AG04450 (cell line): ENCODE measurements around the gene DENND1C. TPM values are rescaled to one million over a fixed set of nuclear protein-coding genes. Genes with fewer than 3 reads are reported as not detected.
A peak's percentile ranks its signal among the peaks of the same experiment; 100 is the strongest.

Experiments
- CTCF ChIA-PET: fragments of 300-600, 350-600 bp; formaldehyde crosslinking; extraction: SDS; loops from one replicate; lab custom pipeline; 2022; ENCODE audit warnings: antibody characterized with exemption, inconsistent platforms; lab: Charles Lee
- POLR2A ChIA-PET: fragments of 350-600 bp; formaldehyde crosslinking; extraction: SDS; loops from one replicate; lab custom pipeline; 2021; ENCODE audit warnings: antibody characterized with exemption, inconsistent platforms; lab: Yijun Ruan, JAX
- DNase-seq: peaks from one replicate; pipeline ENCODE4 v3.0.0-alpha.2; 2011; ENCODE audit warnings: low read depth, low spot score
- H3K27ac ChIP-seq: one replicate; pipeline ENCODE4 v1.5.1; 2012; ENCODE audit warnings: low read depth, low read length, control low read depth
- H3K27me3 ChIP-seq: one replicate; pipeline ENCODE4 v1.6.0; 2012; ENCODE audit warnings: low read length; ENCODE audit not compliant: control insufficient read depth, insufficient read depth
- H3K4me3 ChIP-seq: 2 replicates; pipeline ENCODE4 v1.5.1; 2011; ENCODE audit warnings: mild to moderate bottlenecking, low read depth, low read length, control low read depth
- H3K9me3 ChIP-seq: 2 replicates; pipeline ENCODE4 v1.5.1; 2012; ENCODE audit warnings: low read length; ENCODE audit not compliant: control insufficient read depth, insufficient read depth
- polyA minus RNA-seq: library from RNA; depleted of rRNA, polyadenylated mRNA; stranded (reverse); fragments of >200 nt; gene quantifications from 2 replicates; pipeline ENCODE4 v1.2.3, GENCODE V29; 2011; rRNA and poly(A)+ RNA removed
- polyA plus RNA-seq: library from polyadenylated mRNA; depleted of rRNA; stranded (reverse); fragments of >200 nt; gene quantifications from 2 replicates; pipeline ENCODE4 v1.2.3, GENCODE V29; 2011; rRNA removed
- TF ChIP-seq, protein P1 (sequence below): IDR thresholded peaks from 2 replicates; pipeline ENCODE4 v1.5.1; 2011; ENCODE audit warnings: low read depth, low read length, control low read depth, inconsistent platforms

Gene DENND1C, protein sequence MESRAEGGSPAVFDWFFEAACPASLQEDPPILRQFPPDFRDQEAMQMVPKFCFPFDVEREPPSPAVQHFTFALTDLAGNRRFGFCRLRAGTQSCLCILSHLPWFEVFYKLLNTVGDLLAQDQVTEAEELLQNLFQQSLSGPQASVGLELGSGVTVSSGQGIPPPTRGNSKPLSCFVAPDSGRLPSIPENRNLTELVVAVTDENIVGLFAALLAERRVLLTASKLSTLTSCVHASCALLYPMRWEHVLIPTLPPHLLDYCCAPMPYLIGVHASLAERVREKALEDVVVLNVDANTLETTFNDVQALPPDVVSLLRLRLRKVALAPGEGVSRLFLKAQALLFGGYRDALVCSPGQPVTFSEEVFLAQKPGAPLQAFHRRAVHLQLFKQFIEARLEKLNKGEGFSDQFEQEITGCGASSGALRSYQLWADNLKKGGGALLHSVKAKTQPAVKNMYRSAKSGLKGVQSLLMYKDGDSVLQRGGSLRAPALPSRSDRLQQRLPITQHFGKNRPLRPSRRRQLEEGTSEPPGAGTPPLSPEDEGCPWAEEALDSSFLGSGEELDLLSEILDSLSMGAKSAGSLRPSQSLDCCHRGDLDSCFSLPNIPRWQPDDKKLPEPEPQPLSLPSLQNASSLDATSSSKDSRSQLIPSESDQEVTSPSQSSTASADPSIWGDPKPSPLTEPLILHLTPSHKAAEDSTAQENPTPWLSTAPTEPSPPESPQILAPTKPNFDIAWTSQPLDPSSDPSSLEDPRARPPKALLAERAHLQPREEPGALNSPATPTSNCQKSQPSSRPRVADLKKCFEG
- polyA plus RNA-seq, result not detected in 2 replicates
- polyA minus RNA-seq, result not detected in 2 replicates

DNA sequence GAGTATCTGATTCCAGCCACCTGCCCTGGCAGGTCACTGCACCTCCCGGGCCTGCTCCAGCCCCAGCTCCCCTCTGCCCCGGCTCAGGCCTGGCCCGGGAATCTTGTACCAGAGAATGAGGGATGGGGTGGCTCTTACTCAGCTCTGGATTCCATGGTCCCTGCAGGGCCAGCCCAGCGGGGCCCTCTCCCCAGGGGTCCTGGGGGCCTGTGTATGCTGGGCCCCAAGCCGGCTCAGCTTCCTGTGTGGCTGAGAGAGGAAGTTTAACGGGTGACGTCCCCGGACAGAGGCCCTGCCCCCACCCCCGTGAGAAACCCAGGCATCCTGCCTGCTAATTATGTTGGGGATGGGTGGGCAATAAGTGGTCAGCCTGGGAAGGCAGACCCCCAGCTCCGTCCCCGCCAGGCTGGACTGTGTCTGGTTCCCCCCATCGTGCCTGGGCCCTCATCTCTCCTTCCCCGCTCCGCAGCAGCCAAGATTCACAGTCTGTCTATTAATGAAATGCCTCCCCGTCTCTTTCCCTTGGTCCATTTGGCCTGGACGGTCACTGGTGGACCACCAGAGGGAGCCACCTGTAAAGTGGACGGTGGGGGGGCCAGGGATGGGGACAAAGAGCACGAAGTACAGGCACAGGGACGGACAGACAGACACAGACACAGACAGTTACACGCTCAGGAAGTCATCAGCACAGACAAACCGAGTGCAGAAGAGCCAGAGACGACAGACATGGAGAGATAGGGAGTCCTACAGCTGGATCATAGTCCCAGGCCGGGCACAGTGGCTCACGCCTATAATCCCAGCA, at the start of gene DENND1C:
Gene DENND1C, minus strand, starts transcription at position 247 of the 802 bp plus-strand sequence. Its CDS starts 92 bp downstream, at position 155.
- Histone ChIP-seq H3K4me3 (no peak within 1 kb of the TSS), H3K9me3 (peaks cover 7% of the 10 kb centered on the region; the same call in 1 of the 2 replicates), H3K27ac (no peak within 1 kb of the TSS), H3K27me3 (no peaks in the 10 kb centered on the region)
- TF ChIP-seq, protein P1, sequence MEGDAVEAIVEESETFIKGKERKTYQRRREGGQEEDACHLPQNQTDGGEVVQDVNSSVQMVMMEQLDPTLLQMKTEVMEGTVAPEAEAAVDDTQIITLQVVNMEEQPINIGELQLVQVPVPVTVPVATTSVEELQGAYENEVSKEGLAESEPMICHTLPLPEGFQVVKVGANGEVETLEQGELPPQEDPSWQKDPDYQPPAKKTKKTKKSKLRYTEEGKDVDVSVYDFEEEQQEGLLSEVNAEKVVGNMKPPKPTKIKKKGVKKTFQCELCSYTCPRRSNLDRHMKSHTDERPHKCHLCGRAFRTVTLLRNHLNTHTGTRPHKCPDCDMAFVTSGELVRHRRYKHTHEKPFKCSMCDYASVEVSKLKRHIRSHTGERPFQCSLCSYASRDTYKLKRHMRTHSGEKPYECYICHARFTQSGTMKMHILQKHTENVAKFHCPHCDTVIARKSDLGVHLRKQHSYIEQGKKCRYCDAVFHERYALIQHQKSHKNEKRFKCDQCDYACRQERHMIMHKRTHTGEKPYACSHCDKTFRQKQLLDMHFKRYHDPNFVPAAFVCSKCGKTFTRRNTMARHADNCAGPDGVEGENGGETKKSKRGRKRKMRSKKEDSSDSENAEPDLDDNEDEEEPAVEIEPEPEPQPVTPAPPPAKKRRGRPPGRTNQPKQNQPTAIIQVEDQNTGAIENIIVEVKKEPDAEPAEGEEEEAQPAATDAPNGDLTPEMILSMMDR, result peak; percentile 51
- ChIA-PET CTCF (interaction anchor here (1.1 kb wide), 1 partner anchor 381 kb away, joined by 7 read pairs; no protein-coding TSS in a partner anchor), POLR2A (no interaction called here)
- no peak for DNase-seq

DNA sequence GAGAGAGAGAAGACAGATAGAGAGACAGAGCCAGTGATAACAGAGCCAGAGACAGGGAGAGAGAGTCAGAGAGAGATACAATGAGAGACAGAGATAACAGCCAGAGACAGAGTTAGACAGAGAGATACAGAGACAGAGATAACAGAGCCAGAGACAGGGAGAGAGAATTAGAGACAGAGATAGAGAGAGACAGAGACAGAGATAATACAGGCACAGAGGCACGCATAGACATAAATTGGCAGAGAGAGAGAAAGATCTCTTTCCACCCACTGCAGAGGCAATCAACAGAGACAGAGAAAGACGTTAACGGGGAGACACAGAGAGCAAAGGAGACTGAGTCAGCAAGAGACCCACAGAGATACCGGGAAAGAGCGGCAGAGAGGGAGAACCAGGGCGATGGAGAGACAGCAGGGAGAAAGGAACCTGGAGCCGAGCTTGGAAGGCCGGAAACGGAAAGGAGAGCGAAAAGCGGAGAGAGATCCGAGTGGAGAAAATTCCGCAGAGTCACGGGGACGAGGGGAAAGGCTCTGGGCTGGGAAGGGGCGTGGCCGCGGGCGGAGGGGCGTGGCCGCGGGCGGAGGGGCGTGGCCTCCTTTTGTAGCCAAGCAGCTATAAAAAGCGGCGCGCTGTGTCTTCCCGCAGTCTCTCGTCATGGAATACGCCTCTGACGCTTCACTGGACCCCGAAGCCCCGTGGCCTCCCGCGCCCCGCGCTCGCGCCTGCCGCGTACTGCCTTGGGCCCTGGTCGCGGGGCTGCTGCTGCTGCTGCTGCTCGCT, 49.0 kb upstream of the DENND1C start, which contains the start of gene TNFSF9:
Gene TNFSF9, plus strand, starts transcription at position 641 of the 777 bp plus-strand sequence. Its CDS starts 11 bp downstream, at position 652.
- POLR2A ChIA-PET, result interaction anchor here (0.6 to 1.0 kb wide), 5 partner anchors 10 to 333 kb away, joined by 3 to 10 read pairs (median 4); partner anchors contain the start of gene GPR108
- Histone ChIP-seq H3K27me3 (peaks cover 9% of the 10 kb centered on the region), H3K4me3 (peak within 1 kb of the TSS; percentile 75), H3K9me3 (no peaks in the 10 kb centered on the region; the same call in 1 of the 2 replicates), H3K27ac (peak within 1 kb of the TSS; percentile 57)
- TF ChIP-seq, protein P1, result no peak
- DNase-seq, result peak; percentile 33
- CTCF ChIA-PET, result interaction anchor here (1.0 to 1.2 kb wide), 2 partner anchors 14 to 101 kb away, joined by 3 to 7 read pairs; no protein-coding TSS in a partner anchor

DNA sequence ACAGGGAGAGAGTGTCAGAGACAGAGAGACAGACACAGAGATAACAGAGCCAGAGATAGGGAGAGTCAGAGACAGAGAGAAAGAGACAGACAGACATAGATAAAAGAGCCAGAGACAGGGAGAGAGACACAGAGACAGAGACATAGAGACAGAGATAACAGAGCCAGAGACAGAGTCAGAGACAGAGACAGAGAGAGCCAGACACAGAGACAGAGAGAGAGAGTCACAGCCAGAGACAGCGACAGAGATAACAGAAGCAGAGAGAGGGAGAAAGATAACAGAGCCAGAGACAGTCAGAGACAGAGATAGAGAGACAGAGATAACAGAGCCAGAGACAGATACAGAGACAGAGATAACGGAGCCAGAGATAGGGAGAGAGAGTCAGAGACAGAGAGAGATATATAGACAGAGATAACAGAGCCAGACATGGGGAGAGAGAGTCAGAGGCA, 48.4 kb upstream of the DENND1C start:
- H3K4me3 ChIP-seq, result peak overlapping the region; percentile 75
- no peaks in the 10 kb centered on the region; the same call in 1 of the 2 replicates for H3K9me3 ChIP-seq
- peaks cover 9% of the 10 kb centered on the region for H3K27me3 ChIP-seq
- TF ChIP-seq, protein P1, result no peak
- H3K27ac ChIP-seq, result no peak overlapping the region
- DNase-seq, result no peak
- CTCF ChIA-PET, result no interaction called here
- POLR2A ChIA-PET, result interaction anchor here (0.6 to 0.7 kb wide), 2 partner anchors 101 to 334 kb away, joined by 3 to 5 read pairs; no protein-coding TSS in a partner anchor

DNA sequence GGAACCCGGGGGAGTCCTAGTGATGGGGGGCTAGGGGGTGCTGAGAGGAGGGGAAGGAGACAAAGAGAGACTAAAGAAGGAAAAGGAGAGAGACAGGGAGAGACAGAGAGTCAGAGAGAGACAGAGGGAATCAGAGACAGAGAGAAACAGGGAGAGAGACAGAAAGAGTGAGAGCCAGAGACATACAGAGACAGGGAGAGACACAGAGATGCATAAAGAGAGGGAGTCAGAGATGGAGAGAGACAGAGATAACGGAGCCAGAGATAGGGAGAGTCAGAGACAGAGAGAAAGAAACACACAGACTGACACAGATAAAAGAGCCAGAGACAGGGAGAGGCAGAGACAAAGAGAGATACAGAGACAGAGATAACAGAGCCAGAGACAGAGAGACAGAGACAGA, 47.8 kb upstream of the DENND1C start:
- no peak for DNase-seq
- H3K9me3 ChIP-seq, result no peaks in the 10 kb centered on the region
- H3K4me3 ChIP-seq, result no peak overlapping the region
- CTCF ChIA-PET, result no interaction called here
- POLR2A ChIA-PET, result no interaction called here
- H3K27ac ChIP-seq, result no peak overlapping the region
- TF ChIP-seq, protein P1, result no peak
- H3K27me3 ChIP-seq, result peaks cover 9% of the 10 kb centered on the region
